GM12892 (cell line): ENCODE measurements around the gene CHD5.

Experiments used
- POLR2A ChIP-seq: IDR thresholded peaks from 2 replicates; pipeline ENCODE4 v1.6.1; 2011; ENCODE audit warnings: low read depth, low read length, control low read depth
- POLR2AphosphoS5 ChIP-seq: IDR thresholded peaks from 2 replicates; pipeline ENCODE4 v1.6.1; 2011; ENCODE audit warnings: low read depth, low read length, control low read depth

GRCh38 chr1:6149597-6149996, 30.5 kb downstream of the CHD5 start:
- TF ChIP-seq POLR2AphosphoS5 (no peak), POLR2A (no peak)
